Daoy (cell line): Measurements from ENCODE around the gene CYP2A6. TPM values are rescaled to one million over a fixed set of nuclear protein-coding genes. Genes with fewer than 3 reads are reported as not detected.
A peak's percentile ranks its signal among the peaks of the same experiment; 100 is the strongest.
"Not testable (repeated sequence)": the region's sequence is repeated elsewhere in the genome, so short reads cannot be mapped to it uniquely, and the experiment has no call there.

Experiments used
- DNase-seq: peaks from one replicate; pipeline ENCODE4 v3.0.0-alpha.2; 2015; ENCODE audit warnings: low read depth
- total RNA-seq: library from RNA; depleted of rRNA; stranded (reverse); fragments of >200 nt; shearing (Covaris generic); gene quantifications from 2 replicates; pipeline ENCODE4 v1.2.3, GENCODE V29; 2014

Gene CYP2A6
- total RNA-seq, 1 experiment from 2014 or later: not detected

- DNase-seq: not testable (repeated sequence)
Observed at GRCh38 chr19:40846722-40847121, 3.5 kb downstream of the CYP2A6 start.

DNA sequence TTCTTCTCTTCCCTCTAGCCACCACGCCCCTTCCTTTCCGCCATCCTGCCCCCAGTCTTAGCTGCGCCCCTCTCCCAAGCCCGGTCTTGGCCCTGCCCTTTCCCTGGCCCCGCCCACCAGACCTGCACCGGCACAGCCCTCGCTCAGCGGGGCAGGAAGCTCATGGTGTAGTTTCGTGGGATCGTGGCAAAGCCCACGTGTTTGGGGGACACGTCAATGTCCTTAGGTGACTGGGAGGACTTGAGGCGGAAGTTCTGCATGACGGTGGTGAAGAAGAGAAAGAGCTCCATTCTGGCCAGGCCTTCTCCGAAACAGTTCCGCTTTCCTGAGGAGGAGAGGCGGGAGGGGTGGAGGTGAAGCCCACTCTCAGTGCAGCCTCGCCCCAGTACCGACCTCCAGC, 6.6 kb downstream of the CYP2A6 start:
- not testable (repeated sequence) for DNase-seq

DNA sequence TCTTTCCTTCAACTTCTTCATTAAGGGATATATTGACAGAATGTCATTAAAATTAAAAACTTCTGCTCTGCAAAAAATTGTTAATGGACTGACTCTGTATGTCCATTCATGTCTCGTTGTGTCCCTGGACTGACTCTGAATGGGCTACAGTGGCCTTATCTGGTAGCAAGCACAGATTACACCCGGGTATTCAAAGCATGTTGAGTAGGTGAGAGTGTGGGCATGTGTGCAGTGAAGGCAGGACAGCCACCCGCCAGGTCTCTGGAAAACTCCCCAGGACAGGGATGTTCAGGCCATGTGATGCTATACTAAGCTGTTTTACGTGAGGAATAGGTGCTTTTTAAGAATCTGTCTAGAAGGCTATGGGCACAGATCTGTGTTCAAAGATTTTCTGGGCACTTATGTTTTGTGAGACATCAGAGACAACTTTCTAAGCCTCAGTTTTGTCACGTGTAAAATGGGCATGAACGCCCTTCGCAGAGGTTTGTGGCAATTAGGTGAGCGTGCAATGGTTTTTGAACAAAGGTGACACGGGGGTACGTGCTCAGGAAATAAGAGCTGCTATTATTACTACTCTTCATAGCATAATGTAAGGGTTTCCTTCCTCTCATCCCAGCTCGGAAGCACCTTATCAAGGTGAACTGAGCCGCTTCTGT, 7.1 kb downstream of the CYP2A6 start:
- not testable (repeated sequence) for DNase-seq

- DNase-seq: not testable (repeated sequence)
Observed at GRCh38 chr19:40842012-40842411, 8.2 kb downstream of the CYP2A6 start.

DNA sequence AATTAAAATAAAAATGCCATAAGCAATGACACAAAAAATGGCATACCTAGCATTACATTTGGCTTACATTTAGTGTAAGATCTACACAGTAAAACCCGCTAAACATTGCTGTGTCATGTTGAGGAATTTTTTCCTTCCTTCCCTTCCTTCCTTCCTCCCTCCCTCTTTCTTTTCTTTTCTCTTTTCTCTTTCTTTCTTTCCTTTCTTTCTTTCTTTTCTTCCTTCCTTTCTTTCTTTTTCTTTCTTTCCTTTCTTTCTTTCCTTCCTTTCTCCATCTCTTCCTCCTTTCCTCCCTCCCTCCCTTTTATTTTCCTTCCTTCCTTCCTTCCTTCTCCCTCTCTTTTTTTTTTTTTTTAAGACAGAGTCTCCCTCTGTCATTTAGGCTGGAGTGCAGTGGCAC, 11.8 kb downstream of the CYP2A6 start:
- not testable (repeated sequence) for DNase-seq

DNA sequence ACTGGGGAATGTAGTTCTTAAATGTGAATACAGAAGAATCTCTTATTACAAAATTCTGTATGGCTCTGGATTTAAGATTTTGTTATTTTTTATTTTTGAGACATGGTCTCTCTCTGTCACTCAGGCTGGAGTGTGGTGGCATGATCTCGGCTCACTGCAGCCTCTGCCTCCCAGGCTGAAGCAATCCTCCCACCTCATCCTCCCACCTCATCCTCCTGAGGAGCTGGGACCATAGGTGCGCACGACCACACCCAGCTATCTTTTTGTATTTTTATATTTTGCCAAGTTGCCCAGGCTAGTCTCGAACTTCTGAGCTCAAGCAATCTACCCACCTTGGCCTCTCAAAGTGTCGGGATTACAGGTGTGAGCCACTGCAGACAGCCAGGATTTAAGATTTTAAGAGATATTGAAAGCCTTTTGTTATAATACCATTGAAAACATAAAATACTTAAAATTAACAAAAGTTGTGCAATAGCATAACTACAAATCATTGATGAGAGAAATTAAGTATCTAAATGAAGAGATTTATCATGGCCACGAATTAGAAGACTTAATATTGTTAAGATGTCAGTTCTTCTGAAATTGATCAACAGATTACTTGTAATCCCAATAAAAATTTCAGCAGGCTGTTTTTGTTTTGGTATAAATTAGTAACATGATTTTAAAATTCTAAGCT, 13.4 kb downstream of the CYP2A6 start:
- no peak for DNase-seq

GRCh38 chr19:40833728-40834533, 16.3 kb downstream of the CYP2A6 start:
- DNase-seq: not testable (repeated sequence)

- DNase-seq: not testable (repeated sequence)
Observed at GRCh38 chr19:40832431-40832790, 17.8 kb downstream of the CYP2A6 start.

GRCh38 chr19:40831502-40832430, 18.5 kb downstream of the CYP2A6 start:
- peak; percentile 90 for DNase-seq

- not testable (repeated sequence) for DNase-seq
Observed at GRCh38 chr19:40830741-40831140, 19.5 kb downstream of the CYP2A6 start.

DNA sequence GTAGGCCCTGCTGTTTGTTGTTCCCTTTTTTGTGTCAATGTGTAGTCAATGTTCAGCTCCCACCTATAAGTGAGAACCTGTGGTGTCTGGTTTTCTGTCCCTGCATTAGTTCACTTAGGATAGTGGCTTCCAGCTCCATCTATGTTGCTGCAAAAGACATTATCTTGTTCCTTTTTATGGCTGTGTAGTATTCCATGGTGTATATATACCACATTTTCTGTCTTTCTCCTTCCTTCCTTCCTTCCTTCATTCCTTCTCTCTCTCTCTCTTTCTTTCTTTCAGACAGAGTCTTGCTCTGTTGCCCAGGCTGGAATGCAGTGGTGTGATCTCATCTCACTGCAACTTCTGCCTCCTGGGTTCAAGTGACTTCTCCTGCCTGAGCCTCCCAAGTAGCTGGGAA, 21.0 kb downstream of the CYP2A6 start:
- no peak for DNase-seq

- DNase-seq: no peak
Observed at GRCh38 chr19:40827386-40828247, 22.6 kb downstream of the CYP2A6 start.

DNA sequence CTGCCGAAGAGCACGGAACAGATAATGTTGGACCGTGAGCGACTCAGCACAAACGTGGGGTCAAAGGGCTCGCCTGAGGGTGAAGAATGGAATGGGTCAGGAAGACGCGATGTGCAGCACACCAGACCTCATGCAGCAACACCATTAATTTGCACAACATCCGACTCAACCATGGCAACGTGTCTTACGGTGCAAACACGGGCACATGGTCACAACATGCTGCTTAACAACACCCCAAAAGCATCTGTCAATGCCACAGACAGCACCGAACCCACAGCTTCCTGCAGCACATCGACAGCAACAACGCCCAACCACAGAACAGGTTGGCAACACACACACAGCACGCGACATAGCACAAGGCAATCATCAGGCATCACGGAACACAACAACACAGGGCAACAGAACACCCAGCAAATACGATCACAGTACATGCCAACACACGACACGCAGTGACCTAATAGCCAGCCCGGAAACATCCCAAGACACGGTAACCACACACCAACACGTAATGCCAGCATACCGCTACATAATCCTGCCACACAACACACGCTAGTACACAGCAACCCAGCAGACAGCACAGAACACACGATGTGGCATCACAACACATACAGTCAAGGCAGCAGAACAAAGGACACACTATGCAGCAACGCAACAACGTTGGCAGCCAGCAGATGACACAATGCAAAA, 23.4 kb downstream of the CYP2A6 start:
- DNase-seq: not testable (repeated sequence)

GRCh38 chr19:40826312-40826698, 23.9 kb downstream of the CYP2A6 start:
- DNase-seq: not testable (repeated sequence)

GRCh38 chr19:40825460-40826095, 24.7 kb downstream of the CYP2A6 start:
- DNase-seq: not testable (repeated sequence)

DNA sequence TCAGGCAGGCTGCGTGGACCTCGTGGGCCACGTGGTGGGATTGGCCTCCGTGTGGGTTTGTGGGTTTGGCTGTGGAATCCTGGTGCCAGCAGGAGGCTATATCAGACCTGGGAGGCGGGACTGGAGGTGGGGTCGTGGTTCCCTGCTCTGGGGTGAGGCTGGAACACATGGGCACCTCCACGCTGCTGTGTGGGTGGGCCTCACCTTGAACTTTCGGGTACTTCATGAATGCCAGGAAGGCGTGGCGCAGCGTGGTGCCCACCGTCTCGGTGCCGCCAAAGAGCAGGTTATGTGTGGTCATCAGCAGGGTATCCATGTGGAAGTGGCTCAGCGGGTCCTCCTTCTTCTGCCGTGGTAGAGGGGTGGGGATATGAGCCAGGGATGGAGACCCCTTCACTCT, 25.3 kb downstream of the CYP2A6 start:
- DNase-seq: not testable (repeated sequence)

DNA sequence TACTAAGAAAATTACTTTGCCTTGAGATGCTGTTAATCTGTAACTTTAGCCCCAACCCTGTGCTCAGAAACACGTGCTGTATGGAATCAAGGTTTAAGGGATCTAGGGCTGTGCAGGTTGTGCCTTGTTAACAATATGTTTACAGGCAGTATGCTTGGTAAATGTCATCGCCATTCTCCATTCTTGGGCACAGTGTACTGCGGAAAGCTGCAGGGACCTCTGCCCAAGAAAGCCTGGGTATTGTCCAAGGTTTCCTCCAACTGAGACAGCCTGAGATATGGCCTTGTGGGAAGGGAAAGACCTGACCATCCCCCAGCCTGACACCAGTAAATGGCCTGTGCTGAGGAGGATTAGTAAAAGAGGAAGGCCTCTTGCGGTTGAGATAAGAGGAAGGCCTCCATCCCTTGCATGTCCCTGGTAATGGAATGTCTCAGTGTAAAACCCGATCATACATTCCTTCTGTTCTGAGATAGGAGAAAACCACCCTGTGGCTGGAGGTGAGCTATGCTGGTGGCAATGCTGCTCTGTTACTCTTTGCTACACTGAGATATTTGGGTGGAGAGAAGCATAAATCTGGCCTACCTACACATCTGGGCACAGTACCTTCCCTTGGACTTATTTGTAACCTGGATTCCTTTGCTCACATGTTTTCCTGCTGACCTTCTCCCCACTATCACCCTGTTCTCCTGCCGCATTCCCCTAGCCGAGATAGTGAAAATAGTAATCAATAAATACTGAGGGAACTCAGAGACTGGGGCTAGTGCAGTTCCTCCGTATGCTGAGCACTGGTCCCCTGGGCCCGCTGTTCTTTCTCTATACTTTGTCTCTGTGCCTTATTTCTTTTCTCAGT, 27.3 kb downstream of the CYP2A6 start:
- peak; percentile 49 for DNase-seq

GRCh38 chr19:40822161-40822560, 28.1 kb downstream of the CYP2A6 start:
- no peak for DNase-seq
